D721Med (cell line): Measurements from ENCODE around the gene PLSCR5.

Source experiments
- DNase-seq: peaks from one replicate; pipeline ENCODE4 v3.0.0; 2011; ENCODE audit warnings: low spot score; ENCODE audit not compliant: insufficient read length
- FAIRE-seq: peaks from 2 replicates; lab custom pipeline; 2011; peaks lifted over from hg19 to GRCh38; lab: Jason Lieb, UNC
- CTCF ChIP-seq: IDR thresholded peaks from 2 replicates; pipeline ENCODE4 v1.5.1; 2012; ENCODE audit warnings: mild to moderate bottlenecking, control low read depth; ENCODE audit not compliant: insufficient read depth; ENCODE audit errors: missing control alignments

PLSCR5 gene

GRCh38 chr3:146540978-146541377, 64.2 kb downstream of the PLSCR5 start:
- FAIRE-seq (no peak), DNase-seq (no peak)
- no peak for TF ChIP-seq CTCF

GRCh38 chr3:146540236-146540635, 64.9 kb downstream of the PLSCR5 start:
- DNase-seq (no peak), FAIRE-seq (no peak)
- TF ChIP-seq CTCF: no peak

GRCh38 chr3:146539315-146539714, 65.8 kb downstream of the PLSCR5 start:
- DNase-seq (no peak), FAIRE-seq (no peak)
- TF ChIP-seq CTCF: no peak

GRCh38 chr3:146537603-146538002, 67.5 kb downstream of the PLSCR5 start:
- TF ChIP-seq CTCF: no peak
- FAIRE-seq: no peak
- DNase-seq: no peak

GRCh38 chr3:146536681-146537080, 68.5 kb downstream of the PLSCR5 start:
- no peak for FAIRE-seq
- TF ChIP-seq CTCF: no peak
- no peak for DNase-seq
